HEK293 (cell line): Measurements from ENCODE around the gene USP24.

Experiments
- CTCF ChIA-PET: fragments of 350-600 bp; formaldehyde crosslinking; extraction: SDS; loops from one replicate; lab custom pipeline; 2021; ENCODE audit warnings: antibody characterized with exemption; lab: Yijun Ruan, JAX
- POLR2A ChIA-PET: fragments of 300-600 bp; formaldehyde crosslinking; extraction: SDS; loops from one replicate; lab custom pipeline; 2020; ENCODE audit warnings: antibody characterized with exemption, inconsistent platforms; lab: Yijun Ruan, JAX
- H3K27ac ChIP-seq: fragments of 200-500 bp; sonication (Bioruptor generic); 2 replicates; pipeline ENCODE4 v1.5.1; 2014; ENCODE audit warnings: low read depth, low read length, control low read depth, inconsistent platforms; ENCODE audit errors: extremely low read depth
- H3K36me3 ChIP-seq, 2 experiments: fragments of 200-500 bp in 1 of 2; sonication (Bioruptor generic) in 1 of 2; 1 replicate in 1 of 2; 2 replicates in 1 of 2; pipeline ENCODE4 v1.5.1; 2014 to 2017; ENCODE audit warnings: inconsistent platforms in 2 of 2, low read length in 2 of 2; ENCODE audit not compliant: control insufficient read depth in 2 of 2, insufficient read depth in 1 of 2
- H3K4me1 ChIP-seq: fragments of 200-500 bp; sonication (Bioruptor generic); 2 replicates; pipeline ENCODE4 v1.5.1; 2014; ENCODE audit warnings: mild to moderate bottlenecking, low read length, inconsistent platforms; ENCODE audit not compliant: control insufficient read depth, insufficient read depth
- H3K4me3 ChIP-seq: 2 replicates; pipeline ENCODE4 v1.5.1; 2011; ENCODE audit warnings: low read depth, mild to moderate bottlenecking, control low read depth, low read length, moderate library complexity
- H3K9me3 ChIP-seq: fragments of 200-500 bp; sonication (Bioruptor generic); 2 replicates; pipeline ENCODE4 v1.5.1; 2014; ENCODE audit warnings: low read depth, low read length, inconsistent platforms; ENCODE audit not compliant: control insufficient read depth, insufficient read depth
- BCL11B ChIP-seq: fragments of 450-650 bp; formaldehyde crosslinking; IDR thresholded peaks from 2 replicates; pipeline ENCODE4 v1.5.1; 2016; ENCODE audit warnings: low read depth, missing biosample characterization, missing genetic modification characterization
- MYNN ChIP-seq: fragments of 450-650 bp; formaldehyde crosslinking; IDR thresholded peaks from 2 replicates; pipeline ENCODE4 v1.5.1; 2016; ENCODE audit warnings: missing biosample characterization, missing genetic modification characterization, borderline replicate concordance
- PRDM1 ChIP-seq: fragments of 450-650 bp; formaldehyde crosslinking; IDR thresholded peaks from 2 replicates; pipeline ENCODE4; 2016; ENCODE audit warnings: missing biosample characterization, missing genetic modification characterization
- ZBTB1 ChIP-seq: fragments of 450-650 bp; formaldehyde crosslinking; IDR thresholded peaks from 2 replicates; pipeline ENCODE4 v1.5.1; 2016; ENCODE audit warnings: missing biosample characterization, missing genetic modification characterization
- ZBTB20 ChIP-seq: fragments of 450-650 bp; formaldehyde crosslinking; IDR thresholded peaks from 2 replicates; pipeline ENCODE4 v1.5.1; 2016; ENCODE audit warnings: missing biosample characterization, missing genetic modification characterization
- ZNF10 ChIP-seq: fragments of 450-650 bp; formaldehyde crosslinking; IDR thresholded peaks from 2 replicates; pipeline ENCODE4 v1.5.1; 2017; ENCODE audit warnings: missing biosample characterization, missing genetic modification characterization
- ZNF112 ChIP-seq: fragments of 450-650 bp; formaldehyde crosslinking; IDR thresholded peaks from 2 replicates; pipeline ENCODE4 v1.5.0; 2017; ENCODE audit warnings: missing biosample characterization, missing genetic modification characterization
- ZNF132 ChIP-seq: fragments of 450-650 bp; formaldehyde crosslinking; IDR thresholded peaks from 2 replicates; pipeline ENCODE4 v1.5.1; 2017; ENCODE audit warnings: missing biosample characterization, missing genetic modification characterization, borderline replicate concordance
- ZNF146 ChIP-seq: fragments of 450-650 bp; formaldehyde crosslinking; IDR thresholded peaks from 2 replicates; pipeline ENCODE4 v1.5.1; 2016; ENCODE audit warnings: missing biosample characterization, missing genetic modification characterization
- ZNF155 ChIP-seq: fragments of 450-650 bp; formaldehyde crosslinking; IDR thresholded peaks from 2 replicates; pipeline ENCODE4 v1.5.1; 2016; ENCODE audit warnings: missing biosample characterization, missing genetic modification characterization
- ZNF175 ChIP-seq: fragments of 450-650 bp; formaldehyde crosslinking; IDR thresholded peaks from 2 replicates; pipeline ENCODE4 v1.5.1; 2016; ENCODE audit warnings: missing biosample characterization, missing genetic modification characterization
- ZNF2 ChIP-seq: fragments of 450-650 bp; formaldehyde crosslinking; IDR thresholded peaks from 2 replicates; pipeline ENCODE4 v1.5.1; 2016; ENCODE audit warnings: missing biosample characterization, missing genetic modification characterization
- ZNF23 ChIP-seq: fragments of 450-650 bp; formaldehyde crosslinking; IDR thresholded peaks from 2 replicates; pipeline ENCODE4 v1.5.1; 2016; ENCODE audit warnings: missing biosample characterization, missing genetic modification characterization, borderline replicate concordance
- ZNF24 ChIP-seq: fragments of 450-650 bp; formaldehyde crosslinking; IDR thresholded peaks from 2 replicates; pipeline ENCODE4 v1.5.1; 2016; ENCODE audit warnings: missing biosample characterization, missing genetic modification characterization
- ZNF335 ChIP-seq: fragments of 450-650 bp; formaldehyde crosslinking; conservative IDR thresholded peaks from 2 replicates; pipeline ENCODE4 v1.5.1; 2016; ENCODE audit warnings: missing biosample characterization, missing genetic modification characterization
- ZNF354C ChIP-seq: fragments of 450-650 bp; formaldehyde crosslinking; IDR thresholded peaks from 2 replicates; pipeline ENCODE4 v1.5.1; 2016; ENCODE audit warnings: missing biosample characterization, missing genetic modification characterization, low read depth, borderline replicate concordance
- ZNF416 ChIP-seq: fragments of 450-650 bp; formaldehyde crosslinking; IDR thresholded peaks from 2 replicates; pipeline ENCODE4 v1.5.1; 2016; ENCODE audit warnings: missing biosample characterization, missing genetic modification characterization
- ZNF433 ChIP-seq: fragments of 450-650 bp; formaldehyde crosslinking; IDR thresholded peaks from 2 replicates; pipeline ENCODE4 v1.5.1; 2016; ENCODE audit warnings: missing biosample characterization, missing genetic modification characterization, low read depth
- ZNF473 ChIP-seq: fragments of 450-650 bp; formaldehyde crosslinking; IDR thresholded peaks from 2 replicates; pipeline ENCODE4 v1.5.1; 2017; ENCODE audit warnings: missing biosample characterization, missing genetic modification characterization
- ZNF48 ChIP-seq: fragments of 450-650 bp; formaldehyde crosslinking; IDR thresholded peaks from 2 replicates; pipeline ENCODE4 v1.5.1; 2016; ENCODE audit warnings: missing biosample characterization, missing genetic modification characterization
- ZNF558 ChIP-seq: fragments of 450-650 bp; formaldehyde crosslinking; IDR thresholded peaks from 2 replicates; pipeline ENCODE4 v1.5.1; 2016; ENCODE audit warnings: missing biosample characterization, missing genetic modification characterization
- ZNF585B ChIP-seq: fragments of 450-650 bp; formaldehyde crosslinking; IDR thresholded peaks from 2 replicates; pipeline ENCODE4 v1.5.1; 2016; ENCODE audit warnings: missing biosample characterization, missing genetic modification characterization
- ZNF610 ChIP-seq: fragments of 450-650 bp; formaldehyde crosslinking; IDR thresholded peaks from 2 replicates; pipeline ENCODE4 v1.5.1; 2016; ENCODE audit warnings: missing biosample characterization, missing genetic modification characterization, borderline replicate concordance
- ZNF76 ChIP-seq: fragments of 450-650 bp; formaldehyde crosslinking; IDR thresholded peaks from 2 replicates; pipeline ENCODE4; 2016; ENCODE audit warnings: low read depth, missing biosample characterization, missing genetic modification characterization, borderline replicate concordance
- ZNF768 ChIP-seq: fragments of 450-650 bp; formaldehyde crosslinking; IDR thresholded peaks from 2 replicates; pipeline ENCODE4 v1.5.1; 2018; ENCODE audit warnings: missing biosample characterization, mild to moderate bottlenecking, missing genetic modification characterization
- TF ChIP-seq, protein P1 (sequence below): fragments of 450-650 bp; formaldehyde crosslinking; IDR thresholded peaks from 2 replicates; pipeline ENCODE4 v1.5.1; 2017; ENCODE audit warnings: missing biosample characterization, missing genetic modification characterization
- TF ChIP-seq, protein P2 (sequence below): fragments of 450-650 bp; formaldehyde crosslinking; IDR thresholded peaks from 2 replicates; pipeline ENCODE4 v1.5.1; 2016; ENCODE audit warnings: missing biosample characterization, missing genetic modification characterization
- TF ChIP-seq, protein P3 (sequence below): fragments of 450-650 bp; formaldehyde crosslinking; IDR thresholded peaks from 2 replicates; pipeline ENCODE4 v1.5.1; 2016; ENCODE audit warnings: missing biosample characterization, missing genetic modification characterization, borderline replicate concordance
- TF ChIP-seq, protein P4 (sequence below): IDR thresholded peaks from 2 replicates; pipeline ENCODE4 v1.6.1; 2011; ENCODE audit warnings: mild to moderate bottlenecking, low read depth, low read length, borderline replicate concordance

USP24 gene

DNA sequence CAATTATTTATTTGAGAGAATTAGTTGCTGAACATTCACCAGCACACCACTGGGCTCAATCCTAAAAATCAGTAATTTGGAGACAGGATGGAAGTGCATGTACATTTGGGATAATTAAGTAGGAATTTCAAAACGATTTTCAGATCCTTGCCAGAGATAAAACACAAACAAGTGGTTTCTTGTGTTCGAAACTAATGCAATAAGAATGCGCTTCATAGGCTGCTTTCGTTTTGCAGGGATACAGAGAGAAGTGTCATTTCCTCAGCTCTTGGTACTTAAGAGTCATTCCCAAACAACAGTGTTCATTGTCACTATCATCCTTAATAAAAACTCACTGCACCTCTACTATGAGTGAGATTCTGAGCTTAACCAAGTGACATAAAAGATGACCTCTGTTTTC lies 20.6 kb upstream of the USP24 start:
- ChIA-PET POLR2A (no interaction called here), CTCF (interaction anchor here (1.5 kb wide), 1 partner anchor 42 kb away, joined by 5 read pairs; no protein-coding TSS in a partner anchor)
- Histone ChIP-seq H3K4me3 (no peak overlapping the region), H3K9me3 (no peaks in the 10 kb centered on the region), H3K27ac (no peak overlapping the region), H3K4me1 (no peaks in the 10 kb centered on the region), H3K36me3 (no peaks in the 10 kb centered on the region)
- TF ChIP-seq ZBTB20 (tag by site-specific recombination) (no peak), ZNF610 (no peak), ZNF23 (no peak), ZNF48 (no peak), ZNF354C (no peak), ZNF24 (tag by site-specific recombination) (no peak), MYNN (tag by site-specific recombination) (no peak), ZNF132 (tag by site-specific recombination) (no peak), ZNF433 (tag by site-specific recombination) (no peak), ZNF416 (no peak)
- TF ChIP-seq, protein P1, sequence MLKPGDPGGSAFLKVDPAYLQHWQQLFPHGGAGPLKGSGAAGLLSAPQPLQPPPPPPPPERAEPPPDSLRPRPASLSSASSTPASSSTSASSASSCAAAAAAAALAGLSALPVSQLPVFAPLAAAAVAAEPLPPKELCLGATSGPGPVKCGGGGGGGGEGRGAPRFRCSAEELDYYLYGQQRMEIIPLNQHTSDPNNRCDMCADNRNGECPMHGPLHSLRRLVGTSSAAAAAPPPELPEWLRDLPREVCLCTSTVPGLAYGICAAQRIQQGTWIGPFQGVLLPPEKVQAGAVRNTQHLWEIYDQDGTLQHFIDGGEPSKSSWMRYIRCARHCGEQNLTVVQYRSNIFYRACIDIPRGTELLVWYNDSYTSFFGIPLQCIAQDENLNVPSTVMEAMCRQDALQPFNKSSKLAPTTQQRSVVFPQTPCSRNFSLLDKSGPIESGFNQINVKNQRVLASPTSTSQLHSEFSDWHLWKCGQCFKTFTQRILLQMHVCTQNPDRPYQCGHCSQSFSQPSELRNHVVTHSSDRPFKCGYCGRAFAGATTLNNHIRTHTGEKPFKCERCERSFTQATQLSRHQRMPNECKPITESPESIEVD (tag by site-specific recombination), result no peak

DNA sequence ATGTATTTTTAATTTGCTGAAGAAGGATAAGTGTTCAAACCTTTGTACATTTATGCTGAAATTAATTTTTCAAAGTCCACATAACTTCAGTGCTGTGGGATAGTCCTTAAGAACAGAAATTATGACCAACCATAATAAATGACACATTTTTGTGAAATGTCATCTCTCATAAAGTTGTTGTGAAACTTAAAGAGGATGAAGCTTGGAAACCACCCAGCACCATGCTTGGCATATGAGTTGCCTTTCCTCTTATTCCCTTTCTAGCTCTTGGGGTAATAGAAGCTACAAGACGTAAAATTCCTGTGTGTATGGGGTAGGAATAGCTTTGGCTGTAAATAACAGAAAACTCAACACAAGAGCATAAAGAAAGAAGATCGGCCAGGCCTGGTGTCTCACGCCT lies 18.9 kb upstream of the USP24 start:
- no peak overlapping the region for H3K4me3 ChIP-seq

DNA sequence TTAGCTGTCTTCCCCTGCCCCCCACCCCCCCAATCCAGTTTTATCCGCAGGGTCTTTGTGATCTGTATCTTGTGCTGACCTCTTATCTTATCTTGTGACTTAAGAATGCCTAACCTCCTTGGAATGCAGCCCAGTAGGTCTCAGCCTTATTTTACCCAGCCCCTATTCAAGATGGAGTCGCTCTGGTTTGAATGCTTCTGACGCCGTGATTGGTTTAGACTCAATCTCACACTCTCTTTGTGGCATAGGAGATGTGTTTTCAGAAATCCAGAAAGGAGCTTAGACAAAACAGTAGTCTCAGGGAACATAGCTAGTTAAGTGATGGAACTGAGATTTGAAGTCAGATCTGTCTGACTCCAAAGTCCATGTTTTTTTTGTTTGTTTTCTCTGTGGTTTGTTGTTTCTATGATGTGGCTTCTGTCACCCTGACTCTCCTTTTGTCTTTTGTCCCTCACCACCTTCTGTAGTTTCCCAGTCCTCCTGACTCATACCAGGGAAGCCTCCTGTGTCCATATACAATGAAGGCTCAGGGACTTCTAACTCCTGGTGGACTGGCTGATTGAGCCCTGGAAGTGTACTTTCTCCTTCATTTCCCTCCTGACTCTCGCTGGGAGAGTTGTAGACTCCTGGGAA lies 18.1 kb upstream of the USP24 start:
- H3K36me3 ChIP-seq, result no peaks in the 10 kb centered on the region
- TF ChIP-seq, protein P2, sequence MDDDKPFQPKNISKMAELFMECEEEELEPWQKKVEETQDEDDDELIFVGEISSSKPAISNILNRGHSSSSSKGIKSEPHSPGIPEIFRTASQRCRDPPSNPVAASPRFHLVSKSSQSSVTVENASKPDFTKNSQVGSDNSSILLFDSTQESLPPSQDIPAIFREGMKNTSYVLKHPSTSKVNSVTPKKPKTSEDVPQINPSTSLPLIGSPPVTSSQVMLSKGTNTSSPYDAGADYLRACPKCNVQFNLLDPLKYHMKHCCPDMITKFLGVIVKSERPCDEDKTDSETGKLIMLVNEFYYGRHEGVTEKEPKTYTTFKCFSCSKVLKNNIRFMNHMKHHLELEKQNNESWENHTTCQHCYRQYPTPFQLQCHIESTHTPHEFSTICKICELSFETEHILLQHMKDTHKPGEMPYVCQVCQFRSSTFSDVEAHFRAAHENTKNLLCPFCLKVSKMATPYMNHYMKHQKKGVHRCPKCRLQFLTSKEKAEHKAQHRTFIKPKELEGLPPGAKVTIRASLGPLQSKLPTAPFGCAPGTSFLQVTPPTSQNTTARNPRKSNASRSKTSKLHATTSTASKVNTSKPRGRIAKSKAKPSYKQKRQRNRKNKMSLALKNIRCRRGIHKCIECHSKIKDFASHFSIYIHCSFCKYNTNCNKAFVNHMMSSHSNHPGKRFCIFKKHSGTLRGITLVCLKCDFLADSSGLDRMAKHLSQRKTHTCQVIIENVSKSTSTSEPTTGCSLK (tag by site-specific recombination), result no peak
- TF ChIP-seq, protein P3, sequence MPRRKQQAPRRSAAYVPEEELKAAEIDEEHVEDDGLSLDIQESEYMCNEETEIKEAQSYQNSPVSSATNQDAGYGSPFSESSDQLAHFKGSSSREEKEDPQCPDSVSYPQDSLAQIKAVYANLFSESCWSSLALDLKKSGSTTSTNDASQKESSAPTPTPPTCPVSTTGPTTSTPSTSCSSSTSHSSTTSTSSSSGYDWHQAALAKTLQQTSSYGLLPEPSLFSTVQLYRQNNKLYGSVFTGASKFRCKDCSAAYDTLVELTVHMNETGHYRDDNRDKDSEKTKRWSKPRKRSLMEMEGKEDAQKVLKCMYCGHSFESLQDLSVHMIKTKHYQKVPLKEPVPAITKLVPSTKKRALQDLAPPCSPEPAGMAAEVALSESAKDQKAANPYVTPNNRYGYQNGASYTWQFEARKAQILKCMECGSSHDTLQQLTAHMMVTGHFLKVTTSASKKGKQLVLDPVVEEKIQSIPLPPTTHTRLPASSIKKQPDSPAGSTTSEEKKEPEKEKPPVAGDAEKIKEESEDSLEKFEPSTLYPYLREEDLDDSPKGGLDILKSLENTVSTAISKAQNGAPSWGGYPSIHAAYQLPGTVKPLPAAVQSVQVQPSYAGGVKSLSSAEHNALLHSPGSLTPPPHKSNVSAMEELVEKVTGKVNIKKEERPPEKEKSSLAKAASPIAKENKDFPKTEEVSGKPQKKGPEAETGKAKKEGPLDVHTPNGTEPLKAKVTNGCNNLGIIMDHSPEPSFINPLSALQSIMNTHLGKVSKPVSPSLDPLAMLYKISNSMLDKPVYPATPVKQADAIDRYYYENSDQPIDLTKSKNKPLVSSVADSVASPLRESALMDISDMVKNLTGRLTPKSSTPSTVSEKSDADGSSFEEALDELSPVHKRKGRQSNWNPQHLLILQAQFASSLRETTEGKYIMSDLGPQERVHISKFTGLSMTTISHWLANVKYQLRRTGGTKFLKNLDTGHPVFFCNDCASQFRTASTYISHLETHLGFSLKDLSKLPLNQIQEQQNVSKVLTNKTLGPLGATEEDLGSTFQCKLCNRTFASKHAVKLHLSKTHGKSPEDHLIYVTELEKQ (tag by site-specific recombination), result no peak
- no peak for TF ChIP-seq ZNF146 (tag by site-specific recombination)
- no peak for TF ChIP-seq ZNF76
- 0 out of 2 replicates have a peak, but pooled peaks have one; percentile 23 for TF ChIP-seq PRDM1 (tag by site-specific recombination)
- no peak for TF ChIP-seq ZNF558 (tag by site-specific recombination)
- TF ChIP-seq ZNF2 (tag by site-specific recombination), result no peak
- no peak for TF ChIP-seq ZNF768 (tag by site-specific recombination)
- ChIA-PET POLR2A (interaction anchor here (0.6 kb wide), 1 partner anchor 14 kb away, joined by 8 read pairs; no protein-coding TSS in a partner anchor), CTCF (interaction anchor here (0.7 kb wide), 1 partner anchor 42 kb away, joined by 3 read pairs; no protein-coding TSS in a partner anchor)
- no peak overlapping the region for H3K4me3 ChIP-seq
- H3K9me3 ChIP-seq, result no peaks in the 10 kb centered on the region
- no peaks in the 10 kb centered on the region for H3K4me1 ChIP-seq
- no peak overlapping the region for H3K27ac ChIP-seq

More for the DNA sequence above, 18.9 kb upstream of the USP24 start:
- no peaks in the 10 kb centered on the region for H3K4me1 ChIP-seq
- CTCF ChIA-PET, result no interaction called here
- no peak overlapping the region for H3K27ac ChIP-seq
- POLR2A ChIA-PET, result no interaction called here
- TF ChIP-seq ZBTB1 (tag by site-specific recombination) (no peak), ZNF335 (tag by site-specific recombination) (no peak), BCL11B (tag by site-specific recombination) (no peak), ZNF585B (tag by site-specific recombination) (no peak), ZNF473 (tag by site-specific recombination) (no peak), ZNF112 (tag by site-specific recombination) (no peak), ZNF155 (tag by site-specific recombination) (no peak), ZNF175 (tag by site-specific recombination) (no peak), ZNF10 (no peak)
- TF ChIP-seq, protein P4, sequence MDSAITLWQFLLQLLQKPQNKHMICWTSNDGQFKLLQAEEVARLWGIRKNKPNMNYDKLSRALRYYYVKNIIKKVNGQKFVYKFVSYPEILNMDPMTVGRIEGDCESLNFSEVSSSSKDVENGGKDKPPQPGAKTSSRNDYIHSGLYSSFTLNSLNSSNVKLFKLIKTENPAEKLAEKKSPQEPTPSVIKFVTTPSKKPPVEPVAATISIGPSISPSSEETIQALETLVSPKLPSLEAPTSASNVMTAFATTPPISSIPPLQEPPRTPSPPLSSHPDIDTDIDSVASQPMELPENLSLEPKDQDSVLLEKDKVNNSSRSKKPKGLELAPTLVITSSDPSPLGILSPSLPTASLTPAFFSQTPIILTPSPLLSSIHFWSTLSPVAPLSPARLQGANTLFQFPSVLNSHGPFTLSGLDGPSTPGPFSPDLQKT, result no peak
- H3K36me3 ChIP-seq, result no peaks in the 10 kb centered on the region
- no peaks in the 10 kb centered on the region for H3K9me3 ChIP-seq
